Stimulated activated CD4-positive, alpha-beta T cell treated with anti-CD3 and anti-CD28 coated beads, TNF-alpha, amount 100 ng/mL, for 1 hour (primary cell): ENCODE measurements around the gene PAX6.

Source experiments
- DNase-seq, 3 donors: peaks; one replicate each; pipeline ENCODE4 v3.0.0-alpha.2; 2020; ENCODE audit warnings: low read depth in 3 of 3, low spot score in 1 of 3

The PAX6 gene

GRCh38 chr11:31810779-31811647 lies at the start of gene PAX6:
Gene PAX6 (minus strand): TSS chr11:31811322. CDS start chr11:31806411, 4,911 bp downstream.
- DNase-seq, result no peak

GRCh38 chr11:31860391-31860790 lies 49.3 kb upstream of the PAX6 start:
- DNase-seq, result no peak

- no peak for DNase-seq
Observed at GRCh38 chr11:31856248-31856647, 45.1 kb upstream of the PAX6 start.

GRCh38 chr11:31855466-31855865 lies 44.3 kb upstream of the PAX6 start:
- DNase-seq, result no peak

GRCh38 chr11:31850365-31850764 lies 39.2 kb upstream of the PAX6 start:
- DNase-seq, result no peak

GRCh38 chr11:31847761-31848160 lies 36.6 kb upstream of the PAX6 start:
- DNase-seq, result no peak

- DNase-seq, result no peak
Observed at GRCh38 chr11:31845331-31845730, 34.2 kb upstream of the PAX6 start.

- DNase-seq, result no peak
Observed at GRCh38 chr11:31844351-31844750, 33.2 kb upstream of the PAX6 start.

GRCh38 chr11:31841435-31841834 lies 30.3 kb upstream of the PAX6 start:
- DNase-seq, result no peak

GRCh38 chr11:31834237-31834636 lies 23.1 kb upstream of the PAX6 start:
- DNase-seq, result no peak

GRCh38 chr11:31830406-31830805 lies 19.3 kb upstream of the PAX6 start:
- no peak for DNase-seq

GRCh38 chr11:31828217-31828616 lies 17.1 kb upstream of the PAX6 start:
- no peak for DNase-seq

GRCh38 chr11:31827455-31828206 lies 16.5 kb upstream of the PAX6 start:
- DNase-seq, result no peak

GRCh38 chr11:31826536-31827438 lies 15.7 kb upstream of the PAX6 start:
- no peak for DNase-seq

GRCh38 chr11:31825838-31826484 lies 14.8 kb upstream of the PAX6 start:
- no peak for DNase-seq

GRCh38 chr11:31824879-31825837 lies 14.0 kb upstream of the PAX6 start:
- no peak for DNase-seq

GRCh38 chr11:31824332-31824878 lies 13.3 kb upstream of the PAX6 start:
- no peak for DNase-seq

GRCh38 chr11:31823644-31824331 lies 12.7 kb upstream of the PAX6 start:
- no peak for DNase-seq
